PC-9 (cell line): ENCODE measurements around the gene COG5.

ENCODE experiments used
- EZH2 ChIP-seq: fragments of 200-600 bp; sonication (generic); IDR thresholded peaks from 2 replicates; pipeline ENCODE4 v1.8.0; 2017; ENCODE audit warnings: antibody characterized with exemption, low read depth
- TF ChIP-seq, protein P1 (sequence below): fragments of 200-600 bp; sonication (generic); conservative IDR thresholded peaks from 2 replicates; pipeline ENCODE4 v1.6.1; 2017; ENCODE audit warnings: mixed run types, antibody characterized with exemption, mild to moderate bottlenecking, moderate library complexity

DNA sequence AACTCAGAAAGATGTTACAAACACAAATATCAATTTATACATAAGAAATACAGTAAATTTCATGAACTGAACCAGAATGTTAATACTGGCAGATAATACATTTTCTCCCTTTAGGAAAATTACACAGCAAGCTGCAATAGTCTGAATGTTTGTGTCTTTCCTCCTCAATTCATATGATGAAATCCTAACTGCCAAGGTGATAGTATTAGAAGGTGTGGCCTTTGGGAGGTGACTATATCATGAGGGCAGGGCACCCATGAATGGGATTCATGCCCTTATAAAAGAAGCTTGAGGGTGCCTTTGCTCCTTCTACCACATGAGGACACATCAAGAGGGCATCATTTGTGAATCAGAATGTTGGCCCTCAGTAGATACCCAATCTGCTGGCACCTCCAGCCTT, 158.2 kb downstream of the COG5 start:
- TF ChIP-seq, protein P1, sequence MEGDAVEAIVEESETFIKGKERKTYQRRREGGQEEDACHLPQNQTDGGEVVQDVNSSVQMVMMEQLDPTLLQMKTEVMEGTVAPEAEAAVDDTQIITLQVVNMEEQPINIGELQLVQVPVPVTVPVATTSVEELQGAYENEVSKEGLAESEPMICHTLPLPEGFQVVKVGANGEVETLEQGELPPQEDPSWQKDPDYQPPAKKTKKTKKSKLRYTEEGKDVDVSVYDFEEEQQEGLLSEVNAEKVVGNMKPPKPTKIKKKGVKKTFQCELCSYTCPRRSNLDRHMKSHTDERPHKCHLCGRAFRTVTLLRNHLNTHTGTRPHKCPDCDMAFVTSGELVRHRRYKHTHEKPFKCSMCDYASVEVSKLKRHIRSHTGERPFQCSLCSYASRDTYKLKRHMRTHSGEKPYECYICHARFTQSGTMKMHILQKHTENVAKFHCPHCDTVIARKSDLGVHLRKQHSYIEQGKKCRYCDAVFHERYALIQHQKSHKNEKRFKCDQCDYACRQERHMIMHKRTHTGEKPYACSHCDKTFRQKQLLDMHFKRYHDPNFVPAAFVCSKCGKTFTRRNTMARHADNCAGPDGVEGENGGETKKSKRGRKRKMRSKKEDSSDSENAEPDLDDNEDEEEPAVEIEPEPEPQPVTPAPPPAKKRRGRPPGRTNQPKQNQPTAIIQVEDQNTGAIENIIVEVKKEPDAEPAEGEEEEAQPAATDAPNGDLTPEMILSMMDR, result no peak
- TF ChIP-seq EZH2, result no peak
